OCI-LY7 (cell line): Measurements from ENCODE around the gene BAIAP2.

Experiments used
- CTCF ChIP-seq: fragments of 200-600 bp; sonication (generic); conservative IDR thresholded peaks from 2 replicates; pipeline ENCODE4 v1.5.1; 2014; ENCODE audit warnings: mild to moderate bottlenecking, antibody characterized with exemption, low read length, moderate library complexity, mixed read lengths
- EZH2phosphoT487 ChIP-seq: fragments of 200-600 bp; sonication (generic); IDR thresholded peaks from 2 replicates; pipeline ENCODE4 v1.6.1; 2018; ENCODE audit warnings: low read depth, borderline replicate concordance, mild to moderate bottlenecking, mixed run types, antibody characterized with exemption, low read length, moderate library complexity, mixed read lengths

GRCh38 chr17:81139428-81139827 lies 104.5 kb downstream of the BAIAP2 start:
- no peak for TF ChIP-seq CTCF
- no peak for TF ChIP-seq EZH2phosphoT487
